LHCN-M2 (cell line): ENCODE measurements around the gene PIK3R1. TPM values are rescaled to one million over a fixed set of nuclear protein-coding genes. Genes with fewer than 3 reads are reported as not detected.
"Not testable (repeated sequence)": the region's sequence is repeated elsewhere in the genome, so short reads cannot be mapped to it uniquely, and the experiment has no call there.

ENCODE experiments used
- DNase-seq: peaks from one replicate; pipeline ENCODE4 v3.0.0-alpha.2; 2012; ENCODE audit warnings: low read depth
- total RNA-seq: library from RNA; depleted of rRNA; stranded (reverse); fragments of >200 nt; gene quantifications from 2 replicates; pipeline ENCODE4 v1.2.3, GENCODE V29; 2014

PIK3R1 gene
- total RNA-seq, 1 experiment from 2014 or later: 16.5 TPM

- no peak for DNase-seq
Observed at GRCh38 chr5:68225911-68226545, 10.5 kb downstream of the PIK3R1 start.

DNA sequence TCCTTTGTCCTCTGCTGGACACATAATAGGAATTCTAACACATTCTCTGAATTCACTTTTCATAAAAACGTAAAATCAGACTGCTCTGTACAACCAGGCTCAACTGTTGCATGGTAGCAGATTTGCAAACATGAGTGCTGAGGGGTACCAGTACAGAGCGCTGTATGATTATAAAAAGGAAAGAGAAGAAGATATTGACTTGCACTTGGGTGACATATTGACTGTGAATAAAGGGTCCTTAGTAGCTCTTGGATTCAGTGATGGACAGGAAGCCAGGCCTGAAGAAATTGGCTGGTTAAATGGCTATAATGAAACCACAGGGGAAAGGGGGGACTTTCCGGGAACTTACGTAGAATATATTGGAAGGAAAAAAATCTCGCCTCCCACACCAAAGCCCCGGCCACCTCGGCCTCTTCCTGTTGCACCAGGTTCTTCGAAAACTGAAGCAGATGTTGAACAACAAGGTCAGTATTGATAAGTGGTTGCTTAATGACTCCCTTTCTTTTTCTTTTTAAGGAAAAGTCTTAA lies 11.1 kb downstream of the PIK3R1 start:
- no peak for DNase-seq

GRCh38 chr5:68227532-68228160 lies 12.1 kb downstream of the PIK3R1 start:
- DNase-seq: no peak

- DNase-seq: no peak
Observed at GRCh38 chr5:68229416-68229815, 13.9 kb downstream of the PIK3R1 start.

DNA sequence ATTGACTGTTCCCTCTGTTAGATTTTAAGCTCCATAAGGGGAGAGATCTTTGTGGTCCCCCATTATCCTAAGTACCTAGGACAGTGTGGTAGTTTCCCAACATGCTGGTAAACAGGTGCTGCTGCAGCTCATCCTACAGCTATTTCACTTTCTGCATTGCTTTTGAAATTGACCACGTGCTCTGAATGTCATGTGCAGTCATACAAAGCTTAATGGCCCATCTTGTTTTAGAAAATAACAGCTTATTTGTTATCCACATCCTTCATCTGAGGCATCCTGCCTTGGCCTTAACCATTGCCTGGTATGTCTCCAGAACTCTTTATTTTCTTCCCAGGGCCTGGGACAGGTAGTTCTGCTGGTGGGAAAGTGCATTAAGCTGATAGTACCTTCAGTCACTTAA lies 14.7 kb downstream of the PIK3R1 start:
- no peak for DNase-seq

DNA sequence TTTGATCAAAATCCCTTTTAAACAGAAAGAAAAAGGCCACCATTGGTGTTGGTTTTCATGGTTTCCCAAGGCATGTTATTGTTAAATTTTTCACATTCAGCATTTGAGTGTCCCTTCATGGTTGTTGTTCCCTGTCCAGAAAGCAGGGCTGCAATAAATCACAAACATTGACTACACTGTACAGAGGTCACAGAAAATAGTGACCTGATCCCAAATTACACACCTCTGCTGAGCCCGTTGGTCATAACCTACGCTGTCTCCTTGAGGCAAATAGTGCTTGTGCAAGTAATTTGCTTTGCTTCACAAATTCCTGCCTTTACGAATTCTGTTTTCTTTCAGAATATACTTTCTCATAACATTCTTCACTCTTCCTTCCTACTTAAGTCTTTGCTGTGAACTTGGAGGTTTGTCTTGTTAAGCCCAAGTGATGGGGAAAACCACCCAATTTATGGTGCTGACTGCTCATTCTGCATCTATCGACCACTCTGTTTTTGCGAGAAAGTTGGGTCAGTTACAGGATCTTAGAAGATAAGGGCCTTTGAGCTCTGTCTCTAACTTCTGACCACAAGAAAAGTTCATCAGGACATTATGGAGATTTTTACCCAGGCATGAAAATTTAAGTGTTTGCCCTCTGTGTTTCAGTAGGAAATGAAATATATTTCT lies 16.0 kb downstream of the PIK3R1 start:
- no peak for DNase-seq

- DNase-seq: no peak
Observed at GRCh38 chr5:68232277-68232676, 16.7 kb downstream of the PIK3R1 start.

DNA sequence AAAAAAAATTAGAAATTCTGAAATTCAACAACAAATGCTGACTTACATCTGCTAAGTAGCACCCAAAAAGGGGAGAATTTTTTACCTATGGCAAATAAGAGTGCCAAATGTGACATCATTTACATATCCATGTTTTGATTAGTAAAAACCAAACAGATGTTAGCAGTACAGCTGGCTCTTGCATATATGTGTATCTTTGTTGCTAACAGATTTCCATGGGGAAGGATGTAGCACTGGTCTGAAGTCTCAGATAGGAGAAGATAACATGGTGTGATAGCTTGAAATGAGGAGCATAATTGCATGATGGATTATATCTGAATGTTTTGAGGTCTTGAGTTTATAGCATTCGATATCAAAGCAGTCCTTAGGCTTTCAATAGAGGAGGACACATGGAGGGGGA lies 17.5 kb downstream of the PIK3R1 start:
- DNase-seq: no peak

- DNase-seq: not testable (repeated sequence)
Observed at GRCh38 chr5:68235229-68235628, 19.7 kb downstream of the PIK3R1 start.

- DNase-seq: no peak
Observed at GRCh38 chr5:68237715-68238114, 22.2 kb downstream of the PIK3R1 start.

DNA sequence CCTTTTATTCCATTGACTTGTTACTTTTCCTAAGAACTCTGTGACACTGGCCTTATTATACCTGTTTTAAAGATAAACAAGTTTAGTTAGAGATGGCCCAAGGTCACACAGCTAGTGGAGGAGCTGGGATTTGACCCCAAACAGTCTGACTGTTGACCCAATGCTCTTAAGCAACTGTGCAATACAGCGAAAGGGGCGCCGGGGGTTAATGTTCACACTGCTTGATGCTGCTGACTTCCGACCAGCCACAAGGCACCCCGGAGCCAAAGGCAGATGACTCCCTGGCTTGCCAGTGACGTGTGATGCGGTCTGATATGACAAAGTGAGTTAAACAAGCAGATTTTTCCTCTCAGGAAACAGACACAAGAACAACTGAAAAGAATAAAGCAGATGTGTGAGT lies 23.9 kb downstream of the PIK3R1 start:
- DNase-seq: peak; percentile 80

GRCh38 chr5:68240202-68240601 lies 24.6 kb downstream of the PIK3R1 start:
- peak; percentile 29 for DNase-seq

DNA sequence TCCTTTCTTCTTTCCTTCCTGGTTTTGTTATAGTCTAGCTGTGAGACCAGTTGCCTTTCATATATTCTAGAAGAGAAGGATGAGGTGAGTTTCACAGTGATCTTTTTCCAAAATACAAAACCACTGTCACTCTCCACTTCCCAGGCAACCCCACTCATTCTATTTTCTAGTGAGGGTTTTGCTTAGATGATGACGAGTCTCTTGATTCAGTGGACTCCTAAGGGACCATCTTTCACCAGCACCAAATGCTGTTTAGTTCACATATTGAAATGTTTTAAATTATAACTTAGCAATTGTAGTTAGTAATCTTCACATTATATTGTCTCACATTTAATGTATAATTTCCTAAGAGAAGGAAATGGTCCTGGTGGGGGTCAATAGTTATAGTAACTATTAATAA lies 25.2 kb downstream of the PIK3R1 start:
- DNase-seq: no peak

DNA sequence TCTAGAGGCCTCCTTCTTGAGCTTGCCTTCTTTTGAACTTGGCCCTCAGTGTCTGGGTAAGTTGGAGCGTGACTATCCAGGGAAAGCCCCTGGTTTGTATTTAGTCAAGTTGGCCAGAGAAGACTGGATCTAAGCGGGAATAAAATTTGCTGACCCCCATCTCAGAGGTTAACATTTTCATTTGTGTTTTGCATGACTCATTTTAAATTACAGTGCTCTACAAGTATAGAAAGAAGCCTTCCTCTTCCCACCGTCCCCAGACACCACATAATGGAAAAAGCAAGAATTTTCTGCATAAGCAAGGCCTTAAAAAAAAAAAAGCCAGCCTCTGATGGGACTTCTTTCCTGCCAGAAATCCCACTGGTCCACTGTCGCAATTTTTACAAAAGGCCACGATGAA lies 27.2 kb downstream of the PIK3R1 start:
- peak; percentile 43 for DNase-seq

- peak; percentile 11 for DNase-seq
Observed at GRCh38 chr5:68243251-68243650, 27.7 kb downstream of the PIK3R1 start.

DNA sequence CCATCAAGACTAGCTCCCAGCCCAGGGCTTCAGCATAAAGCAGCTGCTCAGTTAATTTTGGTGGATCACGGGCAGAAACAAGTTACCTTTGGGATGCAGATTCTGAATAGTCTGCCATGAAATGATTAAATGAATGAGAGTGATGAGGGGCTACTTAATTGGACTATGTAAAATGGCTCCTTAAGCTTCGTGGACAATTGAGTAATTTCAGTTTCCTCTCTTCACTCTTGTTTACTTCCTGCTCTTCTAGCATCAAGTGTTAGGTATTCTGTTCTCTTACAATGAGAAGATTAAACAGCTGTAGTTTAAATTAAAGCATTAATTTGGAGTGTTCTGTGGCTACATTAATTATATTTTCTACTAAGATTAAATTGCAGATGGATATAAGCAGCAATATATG lies 28.1 kb downstream of the PIK3R1 start:
- DNase-seq: no peak

DNA sequence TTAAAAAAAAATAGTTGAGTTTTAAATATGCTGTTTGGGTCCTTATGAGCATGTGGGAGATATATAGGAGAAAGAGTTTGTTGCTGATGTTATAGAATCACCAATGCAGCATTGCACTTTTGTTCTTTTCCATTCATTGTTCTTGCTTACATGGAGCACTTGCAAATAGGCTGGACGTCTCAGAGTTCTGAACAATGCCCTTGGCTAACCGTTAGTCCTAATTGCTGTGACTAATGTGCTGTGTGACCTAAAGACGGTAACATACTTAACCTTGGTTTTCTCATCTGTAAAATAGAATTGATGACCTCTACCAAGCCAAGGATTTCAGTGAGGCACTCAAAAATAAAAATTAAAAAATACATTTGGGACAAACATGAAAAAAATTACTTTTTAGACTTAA lies 29.8 kb downstream of the PIK3R1 start:
- no peak for DNase-seq

GRCh38 chr5:68246802-68247201 lies 31.2 kb downstream of the PIK3R1 start:
- DNase-seq: no peak

DNA sequence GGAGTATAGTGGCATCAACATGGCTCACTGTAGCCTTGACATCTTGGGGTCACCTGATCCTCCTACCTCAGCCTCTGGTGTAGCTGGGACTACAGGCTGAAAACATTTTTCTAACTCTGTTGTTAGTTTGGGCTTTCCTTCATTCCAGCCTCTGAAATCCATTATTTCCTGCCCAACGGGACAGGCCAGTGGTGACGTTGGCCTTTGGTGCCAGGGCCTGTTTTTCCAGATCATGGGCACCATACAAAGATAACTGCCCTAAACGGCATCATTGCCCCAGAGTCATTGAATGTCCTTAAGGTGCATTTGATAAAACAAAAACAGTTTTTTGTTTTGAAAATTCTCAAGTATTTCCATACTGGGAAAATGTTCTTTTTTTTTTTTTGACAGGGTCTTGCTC lies 32.1 kb downstream of the PIK3R1 start:
- no peak for DNase-seq

DNA sequence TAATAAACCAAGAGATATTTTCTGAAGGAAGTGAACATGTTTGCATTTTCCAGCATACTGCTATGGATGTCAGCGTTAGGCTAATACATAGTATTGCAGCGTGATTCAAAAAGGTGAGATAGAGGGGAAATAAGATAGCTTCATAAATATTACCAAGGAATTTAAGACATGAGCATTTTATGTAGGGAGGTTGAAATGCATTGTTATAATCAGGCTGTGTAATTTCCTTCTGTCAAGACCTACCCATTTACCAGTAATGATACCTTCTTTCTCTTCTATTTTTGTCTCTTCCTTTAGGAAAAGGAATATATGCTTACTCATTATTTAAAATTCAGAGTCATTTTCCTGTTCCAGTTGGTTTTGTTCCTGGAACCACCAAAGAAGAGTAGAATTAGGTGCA lies 33.3 kb downstream of the PIK3R1 start:
- DNase-seq: no peak

DNA sequence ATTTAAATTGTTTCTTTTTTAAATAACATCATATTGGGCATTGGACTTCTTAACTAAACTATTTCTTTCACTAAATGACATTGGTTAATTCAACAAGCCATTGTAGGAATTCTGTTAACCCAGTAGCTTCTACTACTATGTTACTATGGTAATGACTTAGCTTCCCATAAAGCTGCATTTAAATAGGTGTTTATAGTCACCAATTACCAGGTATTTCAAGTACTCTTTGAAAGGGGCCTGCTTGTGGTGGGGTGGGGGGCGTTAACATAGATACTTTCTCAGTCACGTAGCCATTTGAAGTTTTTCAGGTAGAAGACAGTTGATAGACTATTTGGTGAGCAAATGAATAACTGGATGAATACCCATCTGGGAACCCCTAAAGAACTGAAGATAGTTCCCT lies 34.0 kb downstream of the PIK3R1 start:
- no peak for DNase-seq

DNA sequence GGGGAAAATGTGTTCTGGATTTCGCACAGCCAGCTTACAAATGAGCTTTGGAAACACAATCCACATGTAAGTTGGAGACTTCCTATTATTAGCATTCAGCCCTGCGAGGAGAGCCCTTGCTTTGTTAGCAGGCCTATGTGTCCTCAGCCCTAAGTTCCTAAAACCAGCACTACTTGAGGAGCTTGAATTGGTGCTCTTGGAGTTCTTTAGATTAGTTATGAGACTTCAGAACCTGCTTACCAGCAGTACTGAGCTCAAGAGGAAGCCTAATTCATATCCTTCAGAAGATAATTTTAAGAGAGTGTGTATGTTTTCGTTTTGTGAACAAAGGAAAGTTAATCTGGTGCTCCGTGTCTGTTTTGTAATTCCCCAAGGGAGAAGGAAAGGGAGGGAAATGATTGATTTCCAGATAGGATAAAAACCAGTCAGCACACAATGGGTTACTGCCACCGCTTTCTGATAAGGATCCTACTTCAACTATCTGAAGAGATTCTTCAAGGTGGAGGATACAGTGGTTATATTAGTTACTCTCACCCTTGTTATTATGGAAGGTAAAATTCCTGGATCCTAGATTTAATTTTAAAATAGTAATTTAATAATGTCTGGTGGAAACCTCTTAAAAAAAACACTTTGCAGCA lies 35.2 kb downstream of the PIK3R1 start:
- no peak for DNase-seq
